ENCODE measurements around the gene GLIS1. TPM values are rescaled to one million over a fixed set of nuclear protein-coding genes. Genes with fewer than 3 reads are reported as not detected.

GLIS1 gene
- total RNA-seq, 2 donors from 2014 or later = not detected

GRCh38 chr1:53733975-53734649, 4.9 kb downstream of the GLIS1 start:
- Mint-ChIP-seq H3K9me3 (no peaks in the 10 kb centered on the region), H3K4me3 (no peak overlapping the region), H3K27me3 (ENCODE audit: low read depth) (peaks cover 23% of the 10 kb centered on the region), H3K4me1 (ENCODE audit: low read depth) (no peaks in the 10 kb centered on the region), H3K27ac (no peak overlapping the region), H3K36me3 (ENCODE audit: insufficient read depth in 2 of 2) (no peaks in the 10 kb centered on the region)
- ATAC-seq (replicated peaks in 1 of 2) = no peak
- no peak for DNase-seq

GRCh38 chr1:53733447-53733931, 5.5 kb downstream of the GLIS1 start:
- Mint-ChIP-seq H3K27me3 (ENCODE audit: low read depth) (peaks cover 23% of the 10 kb centered on the region), H3K27ac (no peak overlapping the region), H3K36me3 (ENCODE audit: insufficient read depth in 2 of 2) (no peaks in the 10 kb centered on the region), H3K9me3 (no peaks in the 10 kb centered on the region), H3K4me1 (ENCODE audit: low read depth) (no peaks in the 10 kb centered on the region), H3K4me3 (no peak overlapping the region)
- ATAC-seq (replicated peaks in 1 of 2) (no peak), DNase-seq (no peak)

- DNase-seq (no peak), ATAC-seq (replicated peaks in 1 of 2) (no peak)
- Mint-ChIP-seq H3K4me3 (no peak overlapping the region), H3K27ac (no peak overlapping the region), H3K4me1 (ENCODE audit: low read depth) (no peaks in the 10 kb centered on the region), H3K36me3 (ENCODE audit: insufficient read depth in 2 of 2) (no peaks in the 10 kb centered on the region), H3K9me3 (no peaks in the 10 kb centered on the region), H3K27me3 (ENCODE audit: low read depth) (peaks cover 23% of the 10 kb centered on the region)
Measured at GRCh38 chr1:53732912-53733317, 6.0 kb downstream of the GLIS1 start.

- H3K27me3 Mint-ChIP-seq (ENCODE audit: low read depth) = peaks cover 23% of the 10 kb centered on the region
- no peak for ATAC-seq (replicated peaks in 1 of 2)
- H3K36me3 Mint-ChIP-seq (ENCODE audit: insufficient read depth in 2 of 2) = no peaks in the 10 kb centered on the region
- no peak overlapping the region for H3K4me3 Mint-ChIP-seq
- no peak overlapping the region for H3K27ac Mint-ChIP-seq
- no peaks in the 10 kb centered on the region for H3K4me1 Mint-ChIP-seq (ENCODE audit: low read depth)
- no peak for DNase-seq
- H3K9me3 Mint-ChIP-seq = no peaks in the 10 kb centered on the region
Measured at GRCh38 chr1:53732409-53732808, 6.6 kb downstream of the GLIS1 start.

GRCh38 chr1:53731779-53732305, 7.1 kb downstream of the GLIS1 start:
- Mint-ChIP-seq H3K4me3 (no peak overlapping the region), H3K27ac (no peak overlapping the region), H3K36me3 (ENCODE audit: insufficient read depth in 2 of 2) (no peaks in the 10 kb centered on the region), H3K27me3 (ENCODE audit: low read depth) (peaks cover 18% of the 10 kb centered on the region), H3K9me3 (no peaks in the 10 kb centered on the region), H3K4me1 (ENCODE audit: low read depth) (no peaks in the 10 kb centered on the region)
- ATAC-seq (replicated peaks in 1 of 2) = no peak
- DNase-seq = no peak

- Mint-ChIP-seq H3K4me1 (ENCODE audit: low read depth) (no peaks in the 10 kb centered on the region), H3K27me3 (ENCODE audit: low read depth) (peaks cover 11% of the 10 kb centered on the region), H3K4me3 (no peak overlapping the region), H3K9me3 (no peaks in the 10 kb centered on the region), H3K36me3 (ENCODE audit: insufficient read depth in 2 of 2) (no peaks in the 10 kb centered on the region), H3K27ac (no peak overlapping the region)
- DNase-seq = no peak
- ATAC-seq (replicated peaks in 1 of 2) = no peak
Measured at GRCh38 chr1:53731043-53731600, 7.8 kb downstream of the GLIS1 start.

GRCh38 chr1:53730224-53730865, 8.6 kb downstream of the GLIS1 start:
- Mint-ChIP-seq H3K27me3 (ENCODE audit: low read depth) (peaks cover 7% of the 10 kb centered on the region), H3K27ac (no peak overlapping the region), H3K4me3 (no peak overlapping the region), H3K36me3 (ENCODE audit: insufficient read depth in 2 of 2) (no peaks in the 10 kb centered on the region), H3K9me3 (no peaks in the 10 kb centered on the region), H3K4me1 (ENCODE audit: low read depth) (no peaks in the 10 kb centered on the region)
- DNase-seq = no peak
- ATAC-seq (replicated peaks in 1 of 2) = no peak

- no peaks in the 10 kb centered on the region for H3K36me3 Mint-ChIP-seq (ENCODE audit: insufficient read depth in 2 of 2)
- H3K4me1 Mint-ChIP-seq (ENCODE audit: low read depth) = no peaks in the 10 kb centered on the region
- no peak for DNase-seq
- no peak overlapping the region for H3K4me3 Mint-ChIP-seq
- H3K27me3 Mint-ChIP-seq (ENCODE audit: low read depth) = peaks cover 7% of the 10 kb centered on the region
- no peak overlapping the region for H3K27ac Mint-ChIP-seq
- H3K9me3 Mint-ChIP-seq = no peaks in the 10 kb centered on the region
- no peak for ATAC-seq (replicated peaks in 1 of 2)
Measured at GRCh38 chr1:53729456-53730223, 9.3 kb downstream of the GLIS1 start.

GRCh38 chr1:53728702-53729455, 10.1 kb downstream of the GLIS1 start:
- Mint-ChIP-seq H3K4me1 (ENCODE audit: low read depth) (no peaks in the 10 kb centered on the region), H3K27me3 (ENCODE audit: low read depth) (peaks cover 7% of the 10 kb centered on the region), H3K27ac (no peak overlapping the region), H3K4me3 (no peak overlapping the region), H3K36me3 (ENCODE audit: insufficient read depth in 2 of 2) (no peaks in the 10 kb centered on the region), H3K9me3 (no peaks in the 10 kb centered on the region)
- DNase-seq (no peak), ATAC-seq (replicated peaks in 1 of 2) (no peak)

GRCh38 chr1:53728196-53728595, 10.8 kb downstream of the GLIS1 start:
- H3K9me3 Mint-ChIP-seq = no peaks in the 10 kb centered on the region
- no peak for DNase-seq
- no peaks in the 10 kb centered on the region for H3K36me3 Mint-ChIP-seq (ENCODE audit: insufficient read depth in 2 of 2)
- peaks cover 7% of the 10 kb centered on the region for H3K27me3 Mint-ChIP-seq (ENCODE audit: low read depth)
- no peak overlapping the region for H3K27ac Mint-ChIP-seq
- H3K4me1 Mint-ChIP-seq (ENCODE audit: low read depth) = no peaks in the 10 kb centered on the region
- H3K4me3 Mint-ChIP-seq = no peak overlapping the region
- ATAC-seq (replicated peaks in 1 of 2) = no peak

GRCh38 chr1:53727461-53728092, 11.4 kb downstream of the GLIS1 start:
- peaks cover 7% of the 10 kb centered on the region for H3K27me3 Mint-ChIP-seq (ENCODE audit: low read depth)
- ATAC-seq (replicated peaks in 1 of 2) = no peak
- no peak overlapping the region for H3K4me3 Mint-ChIP-seq
- H3K4me1 Mint-ChIP-seq (ENCODE audit: low read depth) = no peaks in the 10 kb centered on the region
- H3K9me3 Mint-ChIP-seq = no peaks in the 10 kb centered on the region
- no peak for DNase-seq
- no peak overlapping the region for H3K27ac Mint-ChIP-seq
- no peaks in the 10 kb centered on the region for H3K36me3 Mint-ChIP-seq (ENCODE audit: insufficient read depth in 2 of 2)

- Mint-ChIP-seq H3K27me3 (ENCODE audit: low read depth) (no peaks in the 10 kb centered on the region), H3K4me1 (ENCODE audit: low read depth) (no peaks in the 10 kb centered on the region), H3K27ac (no peak overlapping the region), H3K4me3 (no peak overlapping the region), H3K36me3 (ENCODE audit: insufficient read depth in 2 of 2) (no peaks in the 10 kb centered on the region), H3K9me3 (no peaks in the 10 kb centered on the region)
- no peak for ATAC-seq (replicated peaks in 1 of 2)
- DNase-seq = no peak
Measured at GRCh38 chr1:53726009-53726600, 12.9 kb downstream of the GLIS1 start.
